K562 (cell line): ENCODE measurements around the gene EXOSC9. TPM values are rescaled to one million over a fixed set of nuclear protein-coding genes. Genes with fewer than 3 reads are reported as not detected.

ENCODE experiments used
- DACH1 ChIP-seq: fragments of 450-650 bp; IDR thresholded peaks from 2 replicates; pipeline ENCODE4 v1.6.1; 2018; ENCODE audit not compliant: partially characterized antibody
- GATA2 ChIP-seq: sonication (generic); formaldehyde crosslinking; IDR thresholded peaks from 2 replicates; pipeline ENCODE4 v1.4.0; 2020; ENCODE audit warnings: mild to moderate bottlenecking, missing genetic modification reagents
- NFATC3 ChIP-seq: fragments of 450-650 bp; IDR thresholded peaks from 2 replicates; pipeline ENCODE4 v1.6.1; 2017; ENCODE audit warnings: mild to moderate bottlenecking
- SRSF9 ChIP-seq: fragments of 200-400 bp; formaldehyde crosslinking; IDR thresholded peaks from 2 replicates; pipeline ENCODE4 v1.6.1; 2017; ENCODE audit warnings: low read depth, low read length, borderline replicate concordance
- ZNF197 ChIP-seq: fragments of 200-800 bp; sonication (Bioruptor generic); IDR thresholded peaks from 2 replicates; pipeline ENCODE4 v1.6.1; 2016; ENCODE audit warnings: low read depth, missing genetic modification characterization, missing compliant biosample characterization
- polyA plus RNA-seq, 8 experiments: library from polyadenylated mRNA; depleted of rRNA in 4 of 8; stranded (reverse) in 5 of 8; unstranded in 3 of 8; fragments of >200 nt; fragmentation: Nextera tagmentation in 2 of 8; fragmentation: Illumina TruSeq in 1 of 8; extraction: Ambion mirVana in 2 of 8; extraction: Trizol in 1 of 8; gene quantifications; 2 replicates each; pipeline versions ENCODE4 v1.2.1 to v1.2.3, GENCODE V29; 2011 to 2014; ENCODE audit warnings: inconsistent platforms in 1 of 8, missing spikeins in 1 of 8
- total RNA-seq, 7 experiments: library from RNA; depleted of rRNA in 6 of 7; stranded (reverse); fragments of >200 nt in 6 of 7; fragmentation: Illumina TruSeq in 2 of 7; extraction: Trizol in 2 of 7; gene quantifications; 2 replicates each; pipeline versions ENCODE4 v1.2.1 to v1.2.3, GENCODE V29; 2011 to 2021; ENCODE audit warnings: low replicate concordance in 1 of 7
- TF ChIP-seq, protein P1 (sequence below): fragments of 250-450 bp; sonication (Bioruptor Pico); IDR thresholded peaks from 2 replicates; pipeline ENCODE4 v1.5.0; 2020; ENCODE audit warnings: mild to moderate bottlenecking
- TF ChIP-seq, protein P2 (sequence below): sonication (generic); formaldehyde crosslinking; IDR thresholded peaks from 2 replicates; pipeline ENCODE4 v1.4.0; 2020; ENCODE audit warnings: mild to moderate bottlenecking, missing genetic modification reagents
- TF ChIP-seq, protein P3 (sequence below): fragments of 250-450 bp; sonication (Bioruptor Pico); IDR thresholded peaks from 2 replicates; pipeline ENCODE4 v1.8.0; 2021; ENCODE audit warnings: borderline replicate concordance, mild to moderate bottlenecking, moderate library complexity; ENCODE audit not compliant: poor library complexity, severe bottlenecking
- TF ChIP-seq, protein P4 (sequence below), 2 experiments: fragments of 450-650 bp in 1 of 2; IDR thresholded peaks; 2 replicates each; pipeline ENCODE4 v1.6.1; 2011 to 2017; ENCODE audit warnings: low read depth in 2 of 2, antibody characterized with exemption in 1 of 2, borderline replicate concordance in 1 of 2, low read length in 1 of 2, mild to moderate bottlenecking in 1 of 2, mixed read lengths in 1 of 2; ENCODE audit not compliant: control insufficient read depth in 1 of 2
- TF ChIP-seq, protein P5 (sequence below): fragments of 250-450 bp; sonication (Bioruptor Pico); IDR thresholded peaks from 2 replicates; pipeline ENCODE4 v1.4.0; 2020

Gene EXOSC9
- total and polyA plus RNA-seq, 9 of the 15 experiments (the other 6 are each of a cell fraction or from before 2014, with no cell fraction given) = 64.7 to 166 (median 115) TPM

DNA sequence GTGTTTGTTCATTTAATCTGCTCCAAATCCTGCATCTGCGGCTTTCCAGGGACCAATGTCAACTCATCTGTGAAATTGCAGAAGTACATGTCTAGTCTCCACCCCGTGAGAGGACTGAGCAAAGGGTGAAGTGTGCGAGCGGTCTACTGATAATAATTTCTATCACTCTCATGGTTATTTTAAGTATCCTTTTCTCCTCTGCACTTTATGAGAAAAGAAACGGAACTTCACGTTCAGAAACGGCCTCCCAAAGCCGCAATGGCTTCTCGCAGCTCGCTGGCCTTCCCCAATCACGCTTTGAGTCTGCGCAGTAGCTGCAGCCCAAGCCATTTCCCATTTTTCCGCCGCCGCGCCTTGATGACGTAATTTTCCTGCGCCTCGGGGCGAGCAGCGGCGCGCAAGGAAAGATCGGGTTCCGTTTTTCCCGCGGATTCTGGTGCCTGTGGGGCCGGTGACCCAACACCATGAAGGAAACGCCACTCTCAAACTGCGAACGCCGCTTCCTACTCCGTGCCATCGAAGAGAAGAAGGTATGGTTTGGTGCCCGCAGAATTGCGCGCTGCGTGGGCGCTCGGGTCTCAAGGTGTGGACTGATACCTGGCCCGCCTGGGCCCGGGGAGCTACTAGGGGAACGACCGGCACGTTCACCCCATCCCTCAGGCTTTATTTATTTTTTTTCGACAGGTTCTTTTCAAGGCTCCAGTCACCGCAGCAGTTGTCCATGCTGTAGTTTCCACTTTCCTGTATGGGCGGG is at the start of gene EXOSC9 (continued):
- TF ChIP-seq, protein P1, sequence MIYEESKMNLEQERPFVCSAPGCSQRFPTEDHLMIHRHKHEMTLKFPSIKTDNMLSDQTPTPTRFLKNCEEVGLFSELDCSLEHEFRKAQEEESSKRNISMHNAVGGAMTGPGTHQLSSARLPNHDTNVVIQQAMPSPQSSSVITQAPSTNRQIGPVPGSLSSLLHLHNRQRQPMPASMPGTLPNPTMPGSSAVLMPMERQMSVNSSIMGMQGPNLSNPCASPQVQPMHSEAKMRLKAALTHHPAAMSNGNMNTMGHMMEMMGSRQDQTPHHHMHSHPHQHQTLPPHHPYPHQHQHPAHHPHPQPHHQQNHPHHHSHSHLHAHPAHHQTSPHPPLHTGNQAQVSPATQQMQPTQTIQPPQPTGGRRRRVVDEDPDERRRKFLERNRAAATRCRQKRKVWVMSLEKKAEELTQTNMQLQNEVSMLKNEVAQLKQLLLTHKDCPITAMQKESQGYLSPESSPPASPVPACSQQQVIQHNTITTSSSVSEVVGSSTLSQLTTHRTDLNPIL (CRISPR knock-in tag) = no peak
- TF ChIP-seq, protein P2, sequence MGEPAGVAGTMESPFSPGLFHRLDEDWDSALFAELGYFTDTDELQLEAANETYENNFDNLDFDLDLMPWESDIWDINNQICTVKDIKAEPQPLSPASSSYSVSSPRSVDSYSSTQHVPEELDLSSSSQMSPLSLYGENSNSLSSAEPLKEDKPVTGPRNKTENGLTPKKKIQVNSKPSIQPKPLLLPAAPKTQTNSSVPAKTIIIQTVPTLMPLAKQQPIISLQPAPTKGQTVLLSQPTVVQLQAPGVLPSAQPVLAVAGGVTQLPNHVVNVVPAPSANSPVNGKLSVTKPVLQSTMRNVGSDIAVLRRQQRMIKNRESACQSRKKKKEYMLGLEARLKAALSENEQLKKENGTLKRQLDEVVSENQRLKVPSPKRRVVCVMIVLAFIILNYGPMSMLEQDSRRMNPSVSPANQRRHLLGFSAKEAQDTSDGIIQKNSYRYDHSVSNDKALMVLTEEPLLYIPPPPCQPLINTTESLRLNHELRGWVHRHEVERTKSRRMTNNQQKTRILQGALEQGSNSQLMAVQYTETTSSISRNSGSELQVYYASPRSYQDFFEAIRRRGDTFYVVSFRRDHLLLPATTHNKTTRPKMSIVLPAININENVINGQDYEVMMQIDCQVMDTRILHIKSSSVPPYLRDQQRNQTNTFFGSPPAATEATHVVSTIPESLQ (CRISPR knock-in tag) = no peak
- TF ChIP-seq GATA2 (CRISPR knock-in tag) = no peak
- TF ChIP-seq DACH1 = no peak
- TF ChIP-seq, protein P3, sequence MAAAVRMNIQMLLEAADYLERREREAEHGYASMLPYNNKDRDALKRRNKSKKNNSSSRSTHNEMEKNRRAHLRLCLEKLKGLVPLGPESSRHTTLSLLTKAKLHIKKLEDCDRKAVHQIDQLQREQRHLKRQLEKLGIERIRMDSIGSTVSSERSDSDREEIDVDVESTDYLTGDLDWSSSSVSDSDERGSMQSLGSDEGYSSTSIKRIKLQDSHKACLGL (CRISPR knock-in tag) = no peak
- no peak for TF ChIP-seq SRSF9
- 0 out of 2 replicates have a peak, but pooled peaks have one; percentile 24 for TF ChIP-seq ZNF197 (CRISPR knock-in tag)
- TF ChIP-seq, protein P4, sequence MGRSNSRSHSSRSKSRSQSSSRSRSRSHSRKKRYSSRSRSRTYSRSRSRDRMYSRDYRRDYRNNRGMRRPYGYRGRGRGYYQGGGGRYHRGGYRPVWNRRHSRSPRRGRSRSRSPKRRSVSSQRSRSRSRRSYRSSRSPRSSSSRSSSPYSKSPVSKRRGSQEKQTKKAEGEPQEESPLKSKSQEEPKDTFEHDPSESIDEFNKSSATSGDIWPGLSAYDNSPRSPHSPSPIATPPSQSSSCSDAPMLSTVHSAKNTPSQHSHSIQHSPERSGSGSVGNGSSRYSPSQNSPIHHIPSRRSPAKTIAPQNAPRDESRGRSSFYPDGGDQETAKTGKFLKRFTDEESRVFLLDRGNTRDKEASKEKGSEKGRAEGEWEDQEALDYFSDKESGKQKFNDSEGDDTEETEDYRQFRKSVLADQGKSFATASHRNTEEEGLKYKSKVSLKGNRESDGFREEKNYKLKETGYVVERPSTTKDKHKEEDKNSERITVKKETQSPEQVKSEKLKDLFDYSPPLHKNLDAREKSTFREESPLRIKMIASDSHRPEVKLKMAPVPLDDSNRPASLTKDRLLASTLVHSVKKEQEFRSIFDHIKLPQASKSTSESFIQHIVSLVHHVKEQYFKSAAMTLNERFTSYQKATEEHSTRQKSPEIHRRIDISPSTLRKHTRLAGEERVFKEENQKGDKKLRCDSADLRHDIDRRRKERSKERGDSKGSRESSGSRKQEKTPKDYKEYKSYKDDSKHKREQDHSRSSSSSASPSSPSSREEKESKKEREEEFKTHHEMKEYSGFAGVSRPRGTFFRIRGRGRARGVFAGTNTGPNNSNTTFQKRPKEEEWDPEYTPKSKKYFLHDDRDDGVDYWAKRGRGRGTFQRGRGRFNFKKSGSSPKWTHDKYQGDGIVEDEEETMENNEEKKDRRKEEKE (IDR thresholded peaks at IDR 0.05; ENCODE audit: borderline replicate concordance in 1 of 2, control insufficient read depth in 1 of 2, low read depth in 2 of 2, low read length in 1 of 2) = no peak
- TF ChIP-seq, protein P5, sequence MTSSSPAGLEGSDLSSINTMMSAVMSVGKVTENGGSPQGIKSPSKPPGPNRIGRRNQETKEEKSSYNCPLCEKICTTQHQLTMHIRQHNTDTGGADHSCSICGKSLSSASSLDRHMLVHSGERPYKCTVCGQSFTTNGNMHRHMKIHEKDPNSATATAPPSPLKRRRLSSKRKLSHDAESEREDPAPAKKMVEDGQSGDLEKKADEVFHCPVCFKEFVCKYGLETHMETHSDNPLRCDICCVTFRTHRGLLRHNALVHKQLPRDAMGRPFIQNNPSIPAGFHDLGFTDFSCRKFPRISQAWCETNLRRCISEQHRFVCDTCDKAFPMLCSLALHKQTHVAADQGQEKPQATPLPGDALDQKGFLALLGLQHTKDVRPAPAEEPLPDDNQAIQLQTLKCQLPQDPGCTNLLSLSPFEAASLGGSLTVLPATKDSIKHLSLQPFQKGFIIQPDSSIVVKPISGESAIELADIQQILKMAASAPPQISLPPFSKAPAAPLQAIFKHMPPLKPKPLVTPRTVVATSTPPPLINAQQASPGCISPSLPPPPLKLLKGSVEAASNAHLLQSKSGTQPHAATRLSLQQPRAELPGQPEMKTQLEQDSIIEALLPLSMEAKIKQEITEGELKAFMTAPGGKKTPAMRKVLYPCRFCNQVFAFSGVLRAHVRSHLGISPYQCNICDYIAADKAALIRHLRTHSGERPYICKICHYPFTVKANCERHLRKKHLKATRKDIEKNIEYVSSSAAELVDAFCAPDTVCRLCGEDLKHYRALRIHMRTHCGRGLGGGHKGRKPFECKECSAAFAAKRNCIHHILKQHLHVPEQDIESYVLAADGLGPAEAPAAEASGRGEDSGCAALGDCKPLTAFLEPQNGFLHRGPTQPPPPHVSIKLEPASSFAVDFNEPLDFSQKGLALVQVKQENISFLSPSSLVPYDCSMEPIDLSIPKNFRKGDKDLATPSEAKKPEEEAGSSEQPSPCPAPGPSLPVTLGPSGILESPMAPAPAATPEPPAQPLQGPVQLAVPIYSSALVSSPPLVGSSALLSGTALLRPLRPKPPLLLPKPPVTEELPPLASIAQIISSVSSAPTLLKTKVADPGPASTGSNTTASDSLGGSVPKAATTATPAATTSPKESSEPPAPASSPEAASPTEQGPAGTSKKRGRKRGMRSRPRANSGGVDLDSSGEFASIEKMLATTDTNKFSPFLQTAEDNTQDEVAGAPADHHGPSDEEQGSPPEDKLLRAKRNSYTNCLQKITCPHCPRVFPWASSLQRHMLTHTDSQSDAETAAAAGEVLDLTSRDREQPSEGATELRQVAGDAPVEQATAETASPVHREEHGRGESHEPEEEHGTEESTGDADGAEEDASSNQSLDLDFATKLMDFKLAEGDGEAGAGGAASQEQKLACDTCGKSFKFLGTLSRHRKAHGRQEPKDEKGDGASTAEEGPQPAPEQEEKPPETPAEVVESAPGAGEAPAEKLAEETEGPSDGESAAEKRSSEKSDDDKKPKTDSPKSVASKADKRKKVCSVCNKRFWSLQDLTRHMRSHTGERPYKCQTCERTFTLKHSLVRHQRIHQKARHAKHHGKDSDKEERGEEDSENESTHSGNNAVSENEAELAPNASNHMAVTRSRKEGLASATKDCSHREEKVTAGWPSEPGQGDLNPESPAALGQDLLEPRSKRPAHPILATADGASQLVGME (CRISPR knock-in tag) = 0 out of 2 replicates have a peak, but pooled peaks have one; percentile 24
- TF ChIP-seq NFATC3 = no peak
